ENCODE results near the gene FOXO3.

- TF ChIP-seq CTCF (IDR thresholded peaks at IDR 0.05; ENCODE audit: low read depth, low read length, poor library complexity, severe bottlenecking) (no peak), EZH2phosphoT487 (IDR thresholded peaks at IDR 0.05; ENCODE audit: borderline replicate concordance, low read length) (no peak)
These were observed 2.6 kb downstream of the FOXO3 start for GRCh38 chr6:108563292-108563691.

Measured in DOHH2 (cell line).